Common myeloid progenitor, CD34-positive (primary cell): ENCODE data around the gene GCN1.

Experiments
- CTCF ChIA-PET: fragments of 350-600 bp; sonication (Branson Sonifier 250); formaldehyde crosslinking; loops from one replicate; lab custom pipeline; 2021; ENCODE audit warnings: antibody characterized with exemption; lab: Charles Lee
- POLR2A ChIA-PET: fragments of 350-600 bp; sonication (Branson Sonifier 250); formaldehyde crosslinking; loops from one replicate; lab custom pipeline; 2021; ENCODE audit warnings: antibody characterized with exemption; lab: Charles Lee
- DNase-seq, 3 donors: peaks; one replicate each; pipeline versions ENCODE4 v3.0.0 to v3.0.0-alpha.2; 2013
- H3K27ac ChIP-seq, 2 experiments: 1 replicate in 1 of 2; 2 replicates in 1 of 2; pipeline ENCODE4 v1.7.0; 2013; ENCODE audit warnings: inconsistent platforms in 2 of 2, low read length in 2 of 2, mild to moderate bottlenecking in 2 of 2, low read depth in 1 of 2, moderate library complexity in 1 of 2; ENCODE audit not compliant: severe bottlenecking in 2 of 2, insufficient read depth in 1 of 2, poor library complexity in 1 of 2
- H3K27me3 ChIP-seq, 5 experiments: replicated peaks in 2 of 5; 1 replicate in 3 of 5; 2 replicates in 2 of 5; pipeline versions ENCODE4 v1.6.1 to v1.7.0; 2013; ENCODE audit warnings: low read length in 4 of 5, mild to moderate bottlenecking in 2 of 5, moderate library complexity in 2 of 5, inconsistent platforms in 1 of 5; ENCODE audit not compliant: insufficient read depth in 5 of 5, control insufficient read depth in 4 of 5
- H3K36me3 ChIP-seq, 4 experiments: 1 replicate in 2 of 4; 2 replicates in 2 of 4; pipeline versions ENCODE4 v1.6.1 to v1.7.0; 2013; ENCODE audit warnings: low read length in 3 of 4, control low read depth in 1 of 4, mild to moderate bottlenecking in 1 of 4; ENCODE audit not compliant: control insufficient read depth in 4 of 4, insufficient read depth in 4 of 4
- H3K4me1 ChIP-seq, 4 experiments: 1 replicate in 3 of 4; 2 replicates in 1 of 4; pipeline versions ENCODE4 v1.6.1 to v1.7.1; 2013; ENCODE audit warnings: low read length in 3 of 4, mild to moderate bottlenecking in 3 of 4, control low read depth in 1 of 4, inconsistent platforms in 1 of 4, moderate library complexity in 1 of 4; ENCODE audit not compliant: control insufficient read depth in 4 of 4, insufficient read depth in 4 of 4; ENCODE audit errors: control extremely low read depth in 1 of 4
- H3K4me3 ChIP-seq, 7 experiments: 1 replicate in 4 of 7; 2 replicates in 3 of 7; pipeline versions ENCODE4 v1.5.1 to v1.7.0; 2013; ENCODE audit warnings: mild to moderate bottlenecking in 7 of 7, low read length in 6 of 7, moderate library complexity in 6 of 7, inconsistent platforms in 2 of 7, low read depth in 2 of 7, control low read depth in 1 of 7; ENCODE audit not compliant: insufficient read depth in 4 of 7, control insufficient read depth in 1 of 7; ENCODE audit errors: extremely low read depth in 1 of 7
- H3K9me3 ChIP-seq, 5 experiments: 1 replicate in 4 of 5; 2 replicates in 1 of 5; pipeline versions ENCODE4 v1.6.1 to v1.7.1; 2013; ENCODE audit warnings: low read length in 4 of 5, mild to moderate bottlenecking in 2 of 5, inconsistent platforms in 1 of 5, low read depth in 1 of 5, moderate library complexity in 1 of 5; ENCODE audit not compliant: control insufficient read depth in 4 of 5, insufficient read depth in 2 of 5; ENCODE audit errors: control extremely low read depth in 1 of 5
- WGBS: methylation state at CpG from one replicate; pipeline ENCODE4 v1.1.5; 2013; ENCODE audit not compliant: insufficient coverage; 5-methylcytosine and 5-hydroxymethylcytosine counted together

The GCN1 gene

GRCh38 chr12:120101617-120102016 lies 92.9 kb downstream of the GCN1 start:
- ChIA-PET CTCF (interaction anchor here (1.8 to 3.7 kb wide), 2 partner anchors 13 kb away, joined by 8 to 20 read pairs; no protein-coding TSS in a partner anchor), POLR2A (no interaction called here)
- H3K9me3 ChIP-seq: no peaks in the 10 kb centered on the region
- 96% methylated on average over 11 of the region's 13 CpGs for WGBS
- no peak overlapping the region for H3K27ac ChIP-seq
- peaks cover 1 to 80% (median 57%) of the 10 kb centered on the region in 4 experiments for H3K36me3 ChIP-seq
- DNase-seq: no peak
- peaks cover 0 to 25% (median 10%) of the 10 kb centered on the region in 4 experiments for H3K4me1 ChIP-seq
- no peak overlapping the region for H3K4me3 ChIP-seq
- no peaks in the 10 kb centered on the region for H3K27me3 ChIP-seq

DNA sequence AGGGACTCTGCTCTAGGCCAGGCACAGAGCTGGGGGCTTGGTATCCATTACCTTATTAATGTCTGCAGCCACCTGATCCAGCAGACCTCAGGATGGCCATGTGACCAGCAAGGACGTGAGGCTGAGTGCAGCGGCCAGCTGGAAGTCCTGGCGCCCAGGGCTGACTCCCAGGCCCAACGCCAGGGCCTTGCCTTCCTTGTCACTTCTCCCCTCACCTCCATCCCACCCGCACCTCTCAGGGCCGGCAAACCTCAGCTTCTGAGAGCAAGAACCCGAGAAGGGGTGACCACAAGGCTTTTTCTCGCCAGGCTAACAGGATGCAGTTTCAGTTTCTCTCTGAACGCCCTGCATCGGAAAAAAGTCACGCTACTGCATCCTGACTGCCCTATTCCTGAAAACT lies 93.3 kb downstream of the GCN1 start:
- peaks cover 4 to 83% (median 60%) of the 10 kb centered on the region in 4 experiments for H3K36me3 ChIP-seq
- H3K27me3 ChIP-seq: no peaks in the 10 kb centered on the region
- H3K4me3 ChIP-seq: no peak overlapping the region
- CTCF ChIA-PET: interaction anchor here (1.1 to 3.7 kb wide), 2 partner anchors 8 to 13 kb away, joined by 5 to 20 read pairs; no protein-coding TSS in a partner anchor
- H3K27ac ChIP-seq: no peak overlapping the region
- no peaks in the 10 kb centered on the region for H3K9me3 ChIP-seq
- no peak for DNase-seq
- POLR2A ChIA-PET: no interaction called here
- 73% methylated on average over 8 of the region's 11 CpGs for WGBS
- peaks cover 0 to 25% (median 10%) of the 10 kb centered on the region in 4 experiments for H3K4me1 ChIP-seq

GRCh38 chr12:120100630-120101029 lies 93.9 kb downstream of the GCN1 start:
- H3K27ac ChIP-seq: no peak overlapping the region
- DNase-seq: no peak
- CTCF ChIA-PET: interaction anchor here (0.9 to 3.7 kb wide), 4 partner anchors 9 to 14 kb away, joined by 3 to 20 read pairs (median 4); no protein-coding TSS in a partner anchor
- no peaks in the 10 kb centered on the region for H3K9me3 ChIP-seq
- no peaks in the 10 kb centered on the region for H3K27me3 ChIP-seq
- POLR2A ChIA-PET: no interaction called here
- peaks cover 4 to 85% (median 60%) of the 10 kb centered on the region in 4 experiments for H3K36me3 ChIP-seq
- H3K4me1 ChIP-seq: peaks cover 0 to 25% (median 10%) of the 10 kb centered on the region in 4 experiments
- 96% methylated on average over 16 of the region's 21 CpGs for WGBS
- no peak overlapping the region for H3K4me3 ChIP-seq

GRCh38 chr12:120099738-120100137 lies 94.8 kb downstream of the GCN1 start:
- 98% methylated on average over 5 of the region's 11 CpGs for WGBS
- Histone ChIP-seq H3K27me3 (no peaks in the 10 kb centered on the region), H3K36me3 (peaks cover 4 to 86% (median 59%) of the 10 kb centered on the region in 4 experiments), H3K27ac (no peak overlapping the region), H3K4me1 (peaks cover 0 to 28% (median 10%) of the 10 kb centered on the region in 4 experiments), H3K4me3 (no peak overlapping the region), H3K9me3 (no peaks in the 10 kb centered on the region)
- no peak for DNase-seq
- CTCF ChIA-PET: interaction anchor here (0.9 to 3.7 kb wide), 3 partner anchors 11 to 15 kb away, joined by 3 to 20 read pairs (median 3); no protein-coding TSS in a partner anchor
- POLR2A ChIA-PET: no interaction called here

GRCh38 chr12:120098756-120099470 lies 95.6 kb downstream of the GCN1 start:
- no peak for DNase-seq
- no peak overlapping the region for H3K4me3 ChIP-seq
- H3K36me3 ChIP-seq: peaks cover 4 to 85% (median 60%) of the 10 kb centered on the region in 4 experiments
- peaks cover 0 to 35% (median 11%) of the 10 kb centered on the region in 4 experiments for H3K4me1 ChIP-seq
- CTCF ChIA-PET: no interaction called here
- H3K27ac ChIP-seq: no peak overlapping the region
- H3K9me3 ChIP-seq: no peaks in the 10 kb centered on the region
- POLR2A ChIA-PET: no interaction called here
- H3K27me3 ChIP-seq: no peaks in the 10 kb centered on the region
- 98% methylated on average over 33 of the region's 36 CpGs for whole genome bisulfite sequencing

- H3K4me1 ChIP-seq: peaks cover 0 to 25% (median 1%) of the 10 kb centered on the region in 4 experiments
- no peaks in the 10 kb centered on the region for H3K27me3 ChIP-seq
- no peak overlapping the region for H3K27ac ChIP-seq
- 98% methylated on average over 33 of the region's 34 CpGs for WGBS
- POLR2A ChIA-PET: no interaction called here
- DNase-seq: no peak
- no peak overlapping the region for H3K4me3 ChIP-seq
- CTCF ChIA-PET: interaction anchor here (0.6 to 1.5 kb wide), 3 partner anchors 9 to 14 kb away, joined by 3 to 5 read pairs (median 4); no protein-coding TSS in a partner anchor
- H3K36me3 ChIP-seq: peaks cover 4 to 71% (median 52%) of the 10 kb centered on the region in 4 experiments
- no peaks in the 10 kb centered on the region for H3K9me3 ChIP-seq
Measured at GRCh38 chr12:120096671-120097202, 97.8 kb downstream of the GCN1 start.

GRCh38 chr12:120095736-120096135 lies 98.8 kb downstream of the GCN1 start:
- ChIA-PET CTCF (interaction anchor here (1.3 kb wide), 1 partner anchor 15 kb away, joined by 4 read pairs; no protein-coding TSS in a partner anchor), POLR2A (no interaction called here)
- no peaks in the 10 kb centered on the region for H3K27me3 ChIP-seq
- H3K9me3 ChIP-seq: no peaks in the 10 kb centered on the region
- no peak for DNase-seq
- H3K4me1 ChIP-seq: peaks cover 0 to 16% (median 1%) of the 10 kb centered on the region in 4 experiments
- WGBS: 95% methylated on average over 8 of the region's 8 CpGs
- no peak overlapping the region for H3K27ac ChIP-seq
- peaks cover 4 to 68% (median 46%) of the 10 kb centered on the region in 4 experiments for H3K36me3 ChIP-seq
- no peak overlapping the region for H3K4me3 ChIP-seq
